ENCODE measurements around the gene ARHGEF28. TPM values are rescaled to one million over a fixed set of nuclear protein-coding genes. Genes with fewer than 3 reads are reported as not detected.

The ARHGEF28 gene
- total and polyA plus RNA-seq, 2 of the 13 experiments (the other 11 are each of a cell fraction or from before 2014, with no cell fraction given), result 17.4 to 34.1 TPM

DNA sequence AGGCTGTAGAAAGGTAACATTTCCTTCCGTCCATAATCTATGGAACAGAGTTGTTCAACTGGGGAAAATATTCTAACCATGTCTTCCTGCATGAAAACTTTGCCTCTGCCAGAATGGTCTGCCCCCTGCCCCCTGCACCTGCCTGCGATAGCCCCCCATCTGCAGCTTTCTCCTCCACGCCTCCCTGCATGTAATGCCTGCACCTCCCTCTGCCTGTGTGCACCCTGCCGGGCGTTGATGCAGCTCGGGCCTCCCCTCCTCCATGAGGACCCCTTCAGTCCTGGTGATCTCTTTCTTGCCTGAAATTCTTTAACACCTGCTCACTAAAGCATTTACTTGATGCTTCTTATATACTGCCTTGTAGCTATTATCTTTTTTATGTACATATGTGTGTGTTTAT lies 266.2 kb downstream of the ARHGEF28 start:
- ATAC-seq (no peak), FAIRE-seq (no peak), DNase-seq (ENCODE audit: low spot score) (no peak)
- Histone ChIP-seq H4K20me1 (ENCODE audit: insufficient read depth, low read length) (no peaks in the 10 kb centered on the region), H3K27me3 (ENCODE audit: control insufficient read depth in 1 of 2, insufficient read depth in 2 of 2, low read length in 2 of 2) (no peaks in the 10 kb centered on the region), H3K4me3 (replicated peaks in 1 of 3; ENCODE audit: insufficient read depth in 1 of 3, low read depth in 2 of 3, low read length in 3 of 3) (no peak overlapping the region), H3K9me3 (ENCODE audit: low read length) (no peaks in the 10 kb centered on the region), H3K27ac (ENCODE audit: extremely low read length, insufficient read depth, low read length) (no peak overlapping the region), H3K79me2 (ENCODE audit: insufficient read depth, low read length) (no peaks in the 10 kb centered on the region), H3K4me1 (ENCODE audit: insufficient read depth, low read length) (peaks cover 22% of the 10 kb centered on the region), H3K36me3 (replicated peaks in 1 of 2; ENCODE audit: control insufficient read depth in 1 of 2, insufficient read depth in 2 of 2, low read length in 2 of 2) (peaks cover 19 to 86% of the 10 kb centered on the region in 2 experiments), H3K9ac (ENCODE audit: insufficient read depth, low read depth, low read length) (no peak overlapping the region), H3K4me2 (ENCODE audit: low read depth, low read length) (no peak overlapping the region), H2AFZ (ENCODE audit: low read length) (no peak overlapping the region)
- intact Hi-C loops (cut with micrococcal nuclease; ENCODE audit: unreplicated experiment), result no loop called here
- TF ChIP-seq GRHL1 (CRISPR knock-in tag; conservative IDR thresholded peaks at IDR 0.05) (no peak), RBM22 (optimal IDR thresholded peaks at IDR 0.05; ENCODE audit: low read length) (peak; percentile 81)
- POLR2A ChIA-PET, result no interaction called here
- CTCF ChIA-PET (ENCODE audit: low intra/inter-chr PET ratio, low total read pairs), result no interaction called here
- in situ Hi-C loops (cut with HindIII; ENCODE audit: extremely low pct_ligation_motif_present, low pct_unique_long_range_greater_than_20kb), result no loop called here
- 99% methylated on average over 6 of the region's 6 CpGs for WGBS (ENCODE audit: low lambda C conversion rate)
- BruUV-seq (replicated peaks), result no TSS peak

DNA sequence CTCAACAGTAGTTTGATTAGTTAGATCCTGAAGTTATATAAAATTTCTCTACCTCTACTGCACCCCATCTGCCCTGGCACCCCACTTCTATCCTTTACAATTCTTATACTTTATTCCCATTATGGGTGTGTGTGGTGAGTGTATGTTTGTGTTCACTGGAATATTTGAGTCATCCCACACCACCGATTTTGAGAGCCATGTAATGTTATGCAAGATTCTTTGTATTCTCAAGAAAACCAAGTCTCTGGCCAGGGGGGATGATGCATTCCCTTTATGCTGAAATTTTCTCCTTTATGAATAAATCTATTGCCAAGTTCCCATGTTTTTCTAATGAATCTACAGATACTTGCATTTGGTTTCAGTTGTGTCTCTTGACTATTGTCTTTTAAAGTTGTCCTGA lies 266.8 kb downstream of the ARHGEF28 start:
- 89% methylated on average over 1 of the region's 1 CpG for WGBS (ENCODE audit: low lambda C conversion rate)
- Histone ChIP-seq H3K27me3 (ENCODE audit: control insufficient read depth in 1 of 2, insufficient read depth in 2 of 2, low read length in 2 of 2) (no peaks in the 10 kb centered on the region), H3K4me3 (replicated peaks in 1 of 3; ENCODE audit: insufficient read depth in 1 of 3, low read depth in 2 of 3, low read length in 3 of 3) (no peak overlapping the region), H3K36me3 (replicated peaks in 1 of 2; ENCODE audit: control insufficient read depth in 1 of 2, insufficient read depth in 2 of 2, low read length in 2 of 2) (peaks cover 17 to 84% of the 10 kb centered on the region in 2 experiments), H2AFZ (ENCODE audit: low read length) (no peak overlapping the region), H4K20me1 (ENCODE audit: insufficient read depth, low read length) (no peaks in the 10 kb centered on the region), H3K9me3 (ENCODE audit: low read length) (no peaks in the 10 kb centered on the region), H3K4me2 (ENCODE audit: low read depth, low read length) (no peak overlapping the region), H3K4me1 (ENCODE audit: insufficient read depth, low read length) (peaks cover 22% of the 10 kb centered on the region), H3K9ac (ENCODE audit: insufficient read depth, low read depth, low read length) (no peak overlapping the region), H3K79me2 (ENCODE audit: insufficient read depth, low read length) (no peaks in the 10 kb centered on the region), H3K27ac (ENCODE audit: extremely low read length, insufficient read depth, low read length) (no peak overlapping the region)
- intact Hi-C loops (cut with micrococcal nuclease; ENCODE audit: unreplicated experiment) (no loop called here), in situ Hi-C loops (cut with HindIII; ENCODE audit: extremely low pct_ligation_motif_present, low pct_unique_long_range_greater_than_20kb) (no loop called here)
- ChIA-PET POLR2A (no interaction called here), CTCF (ENCODE audit: low intra/inter-chr PET ratio, low total read pairs) (no interaction called here)
- FAIRE-seq (no peak), ATAC-seq (no peak), DNase-seq (ENCODE audit: low spot score) (no peak)
- BruUV-seq (replicated peaks), result no TSS peak
- no peak for TF ChIP-seq ZMYM3 (CRISPR knock-in tag; IDR thresholded peaks at IDR 0.05)
- no peak for TF ChIP-seq ZNF777 (CRISPR knock-in tag; IDR thresholded peaks at IDR 0.05)
- no peak for TF ChIP-seq PBX3 (CRISPR knock-in tag; IDR thresholded peaks at IDR 0.05; ENCODE audit: borderline replicate concordance)
- TF ChIP-seq UBTF (CRISPR knock-in tag; IDR thresholded peaks at IDR 0.05), result no peak
- no peak for TF ChIP-seq ARID4A (CRISPR knock-in tag; IDR thresholded peaks at IDR 0.05; ENCODE audit: borderline replicate concordance)
- no peak for TF ChIP-seq CHD2 (IDR thresholded peaks at IDR 0.05; ENCODE audit: low read depth, low read length)
- no peak for TF ChIP-seq ATF7-NPFF (CRISPR knock-in tag; IDR thresholded peaks at IDR 0.05; ENCODE audit: low read depth)
